DOHH2 (cell line): Measurements from ENCODE around the gene CST3.

Experiments used
- CTCF ChIP-seq: fragments of 200-600 bp; sonication (generic); IDR thresholded peaks from one replicate; pipeline ENCODE4 v1.5.1; 2014; ENCODE audit warnings: antibody characterized with exemption, mild to moderate bottlenecking, low read depth, low read length; ENCODE audit not compliant: poor library complexity, severe bottlenecking
- EZH2phosphoT487 ChIP-seq: fragments of 200-600 bp; sonication (generic); IDR thresholded peaks from 2 replicates; pipeline ENCODE4 v1.6.1; 2017; ENCODE audit warnings: borderline replicate concordance, mild to moderate bottlenecking, antibody characterized with exemption, low read length, moderate library complexity, mixed read lengths

- TF ChIP-seq CTCF (no peak), EZH2phosphoT487 (no peak)
Observed at GRCh38 chr20:23644164-23644563, 6.4 kb upstream of the CST3 start.
